Measurements from ENCODE around the gene GALNT8. TPM values are rescaled to one million over a fixed set of nuclear protein-coding genes. Genes with fewer than 3 reads are reported as not detected.
A peak's percentile ranks its signal among the peaks of the same experiment; 100 is the strongest.

Gene GALNT8
- total RNA-seq, 4 donors from 2014 or later: 0.98 to 2.7 (median 1.5) TPM

GRCh38 chr12:4809449-4810218 lies 89.4 kb downstream of the GALNT8 start:
- no peaks in the 10 kb centered on the region for H3K9me3 ChIP-seq
- peaks cover 12 to 22% (median 18%) of the 10 kb centered on the region in 4 donors for H3K4me1 ChIP-seq
- H3K36me3 ChIP-seq: no peaks in the 10 kb centered on the region
- peak overlapping the region in 1 of 4 donors; percentile 22 for H3K27ac ChIP-seq (replicated peaks in 1 of 4)
- peaks cover 0 to 66% (median 16%) of the 10 kb centered on the region in 4 donors for H3K27me3 ChIP-seq
- DNase-seq (ENCODE audit: extremely low spot score): no peak
- intact Hi-C loops (cut with DNase I): no loop called here
- WGBS: 6% methylated on average over 13 of the region's 80 CpGs
- peak overlapping the region; percentile 49 to 58 (median 54) for H3K4me3 ChIP-seq
- TF ChIP-seq POLR2AphosphoS5 (IDR thresholded peaks at IDR 0.05) (no peak), CTCF (IDR thresholded peaks at IDR 0.05) (no peak), POLR2A (IDR thresholded peaks at IDR 0.05; ENCODE audit: low read depth) (no peak), EP300 (IDR thresholded peaks at IDR 0.05) (no peak)

- peaks cover 12 to 22% (median 18%) of the 10 kb centered on the region in 4 donors for H3K4me1 ChIP-seq
- TF ChIP-seq POLR2A (IDR thresholded peaks at IDR 0.05; ENCODE audit: low read depth): no peak
- no peak for TF ChIP-seq POLR2AphosphoS5 (IDR thresholded peaks at IDR 0.05)
- TF ChIP-seq EP300 (IDR thresholded peaks at IDR 0.05): no peak
- no peak for TF ChIP-seq CTCF (IDR thresholded peaks at IDR 0.05)
- intact Hi-C loops (cut with DNase I): no loop called here
- H3K27me3 ChIP-seq: peaks cover 0 to 70% (median 16%) of the 10 kb centered on the region in 4 donors
- peak overlapping the region; percentile 49 to 58 (median 54) for H3K4me3 ChIP-seq
- no peaks in the 10 kb centered on the region for H3K9me3 ChIP-seq
- 29% methylated on average over 29 of the region's 34 CpGs for WGBS
- DNase-seq (ENCODE audit: extremely low spot score): no peak
- no peaks in the 10 kb centered on the region for H3K36me3 ChIP-seq
- no peak overlapping the region for H3K27ac ChIP-seq (replicated peaks in 1 of 4)
Observed at GRCh38 chr12:4810219-4810671, 90.0 kb downstream of the GALNT8 start.

GRCh38 chr12:4812624-4813327 lies 92.6 kb downstream of the GALNT8 start:
- intact Hi-C loops (cut with DNase I): no loop called here
- Histone ChIP-seq H3K4me3 (no peak overlapping the region), H3K4me1 (peaks cover 12 to 30% (median 27%) of the 10 kb centered on the region in 4 donors), H3K27me3 (peaks cover 0 to 70% (median 16%) of the 10 kb centered on the region in 4 donors), H3K36me3 (no peaks in the 10 kb centered on the region), H3K27ac (replicated peaks in 1 of 4) (no peak overlapping the region), H3K9me3 (no peaks in the 10 kb centered on the region)
- 94% methylated on average over 4 of the region's 4 CpGs for WGBS
- no peak for DNase-seq (ENCODE audit: extremely low spot score)
- TF ChIP-seq CTCF (IDR thresholded peaks at IDR 0.05) (no peak), POLR2AphosphoS5 (IDR thresholded peaks at IDR 0.05) (no peak), POLR2A (IDR thresholded peaks at IDR 0.05; ENCODE audit: low read depth) (no peak), EP300 (IDR thresholded peaks at IDR 0.05) (no peak)

- Histone ChIP-seq H3K9me3 (no peaks in the 10 kb centered on the region), H3K4me1 (peaks cover 16 to 40% (median 37%) of the 10 kb centered on the region in 4 donors), H3K36me3 (no peaks in the 10 kb centered on the region), H3K27me3 (peaks cover 0 to 60% (median 16%) of the 10 kb centered on the region in 4 donors), H3K4me3 (no peak overlapping the region), H3K27ac (replicated peaks in 1 of 4) (no peak overlapping the region)
- intact Hi-C loops (cut with DNase I): no loop called here
- TF ChIP-seq EP300 (IDR thresholded peaks at IDR 0.05) (no peak), POLR2A (IDR thresholded peaks at IDR 0.05; ENCODE audit: low read depth) (no peak), POLR2AphosphoS5 (IDR thresholded peaks at IDR 0.05) (no peak), CTCF (IDR thresholded peaks at IDR 0.05) (no peak)
- DNase-seq (ENCODE audit: extremely low spot score): no peak
- WGBS: 87% methylated on average over 5 of the region's 5 CpGs
Observed at GRCh38 chr12:4813741-4814140, 93.5 kb downstream of the GALNT8 start.

All from esophagus muscularis mucosa (tissue), 4 donors.